Measurements from ENCODE around the gene METTL5.
"Not testable (repeated sequence)": the region's sequence is repeated elsewhere in the genome, so short reads cannot be mapped to it uniquely, and the experiment has no call there.

GRCh38 chr2:169816961-169817360 is 7.7 kb downstream of the METTL5 start:
- TF ChIP-seq CTCF, POLR2A (IDR thresholded peaks at IDR 0.05): not testable (repeated sequence)
